Activated T-helper 1 cell treated with anti-CD3 and anti-CD28 coated beads, Interleukin-12 subunit alpha, Interleukin-12 subunit beta, Interleukin-2, Interleukin-4 antibody, amounts not matched to agents 30 ng/mL and 10 ng/mL and 1 ng/mL, durations not matched to agents 14 hours and 24 hours and 36 hours (primary cell): ENCODE results near the gene IRX6. TPM values are rescaled to one million over a fixed set of nuclear protein-coding genes. Genes with fewer than 3 reads are reported as not detected.

Experiments
- DNase-seq: peaks from one replicate; pipeline ENCODE4 v3.0.0; 2021; ENCODE audit warnings: low spot score
- H3K27ac Mint-ChIP-seq: one replicate; pipeline ENCODE4 v1.8.0; 2021; ENCODE audit warnings: mild to moderate bottlenecking, mixed read lengths
- H3K27me3 Mint-ChIP-seq: one replicate; pipeline ENCODE4 v1.8.0; 2022; ENCODE audit warnings: mild to moderate bottlenecking, moderate library complexity, mixed read lengths; ENCODE audit not compliant: insufficient read depth
- H3K36me3 Mint-ChIP-seq: one replicate; pipeline ENCODE4 v1.8.0; 2021; ENCODE audit warnings: low read depth, mixed read lengths
- H3K4me1 Mint-ChIP-seq: one replicate; pipeline ENCODE4 v1.8.0; 2021; ENCODE audit warnings: low read depth, mixed read lengths
- H3K4me3 Mint-ChIP-seq: one replicate; pipeline ENCODE4 v1.8.0; 2021; ENCODE audit warnings: mild to moderate bottlenecking, moderate library complexity, mixed read lengths
- H3K9me3 Mint-ChIP-seq: one replicate; pipeline ENCODE4 v1.8.0; 2021; ENCODE audit warnings: mixed read lengths
- intact Hi-C: fragments of 100-400 bp; cut with micrococcal nuclease; formaldehyde crosslinking; loops from one replicate; pipeline ENCODE4 v1.15.1; 2024
- total RNA-seq: library from RNA; stranded (reverse); gene quantifications from 2 replicates; pipeline ENCODE4 v1.2.3, GENCODE V29; 2022

The IRX6 gene
- total RNA-seq, 1 donor from 2014 or later, result not detected

DNA sequence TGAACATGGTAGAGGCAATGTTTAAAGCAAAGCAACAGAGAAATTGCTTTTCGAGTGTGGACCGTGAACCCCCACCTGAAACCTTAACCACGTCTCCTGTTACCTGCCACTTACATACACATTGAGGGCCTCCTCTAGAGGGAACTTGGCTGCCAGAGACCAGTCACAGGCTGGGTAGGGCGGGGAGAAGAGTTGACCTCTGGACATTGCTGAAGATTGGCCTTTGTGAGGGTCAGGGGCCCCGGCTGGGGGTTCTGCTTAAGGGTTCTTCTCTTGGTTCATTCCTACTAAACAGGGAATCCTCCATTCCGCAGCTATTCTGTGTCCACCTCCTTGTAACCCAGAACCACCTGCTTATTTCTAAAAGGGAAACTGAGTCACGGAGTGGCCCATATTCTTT lies 53.8 kb downstream of the IRX6 start:
- no peak overlapping the region for H3K4me3 Mint-ChIP-seq
- H3K27ac Mint-ChIP-seq, result no peak overlapping the region
- no peak for DNase-seq
- H3K4me1 Mint-ChIP-seq, result no peaks in the 10 kb centered on the region
- H3K9me3 Mint-ChIP-seq, result no peaks in the 10 kb centered on the region
- intact Hi-C loops, result no loop called here
- no peaks in the 10 kb centered on the region for H3K27me3 Mint-ChIP-seq
- no peaks in the 10 kb centered on the region for H3K36me3 Mint-ChIP-seq

DNA sequence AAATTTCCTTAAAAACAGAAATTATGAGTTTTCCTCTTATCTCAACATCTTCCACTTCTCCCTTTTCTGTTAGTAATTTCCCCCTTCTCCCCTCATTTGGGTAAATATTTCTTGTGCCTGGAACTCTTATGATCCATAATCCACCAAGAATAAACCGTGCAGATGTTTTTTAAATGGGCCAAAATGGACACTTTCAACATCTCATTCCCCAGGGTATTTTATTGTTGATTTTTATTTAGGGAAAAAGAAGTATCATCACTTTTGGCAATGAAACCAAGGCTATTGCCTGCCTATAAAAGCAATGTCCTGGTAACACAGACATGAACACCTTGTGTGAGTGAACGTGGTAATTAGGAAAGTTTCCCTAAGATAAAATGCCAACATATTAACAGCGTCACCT lies 54.6 kb downstream of the IRX6 start:
- Mint-ChIP-seq H3K27me3 (no peaks in the 10 kb centered on the region), H3K9me3 (no peaks in the 10 kb centered on the region), H3K36me3 (no peaks in the 10 kb centered on the region), H3K4me1 (no peaks in the 10 kb centered on the region), H3K27ac (no peak overlapping the region), H3K4me3 (no peak overlapping the region)
- intact Hi-C loops, result no loop called here
- DNase-seq, result no peak

DNA sequence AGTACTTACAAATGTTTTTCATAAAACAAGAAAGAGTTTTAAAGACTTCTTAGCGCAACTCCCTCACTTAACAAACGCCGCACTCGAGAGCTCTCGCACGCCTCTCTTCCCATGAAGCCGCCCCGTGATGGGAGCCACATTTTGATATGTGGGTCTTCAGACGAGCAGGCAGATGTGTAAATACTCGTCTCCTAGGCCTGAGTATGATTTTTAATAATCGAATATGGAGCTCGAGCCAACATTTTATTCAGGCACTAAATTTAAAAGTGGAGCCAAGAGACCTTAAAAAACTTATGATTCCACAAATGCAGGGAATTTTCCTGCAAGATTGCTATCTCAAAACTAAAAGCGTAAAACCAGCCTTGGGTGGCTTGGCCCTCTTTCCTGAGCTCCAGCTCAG lies 55.4 kb downstream of the IRX6 start:
- intact Hi-C loops, result no loop called here
- no peaks in the 10 kb centered on the region for H3K36me3 Mint-ChIP-seq

DNA sequence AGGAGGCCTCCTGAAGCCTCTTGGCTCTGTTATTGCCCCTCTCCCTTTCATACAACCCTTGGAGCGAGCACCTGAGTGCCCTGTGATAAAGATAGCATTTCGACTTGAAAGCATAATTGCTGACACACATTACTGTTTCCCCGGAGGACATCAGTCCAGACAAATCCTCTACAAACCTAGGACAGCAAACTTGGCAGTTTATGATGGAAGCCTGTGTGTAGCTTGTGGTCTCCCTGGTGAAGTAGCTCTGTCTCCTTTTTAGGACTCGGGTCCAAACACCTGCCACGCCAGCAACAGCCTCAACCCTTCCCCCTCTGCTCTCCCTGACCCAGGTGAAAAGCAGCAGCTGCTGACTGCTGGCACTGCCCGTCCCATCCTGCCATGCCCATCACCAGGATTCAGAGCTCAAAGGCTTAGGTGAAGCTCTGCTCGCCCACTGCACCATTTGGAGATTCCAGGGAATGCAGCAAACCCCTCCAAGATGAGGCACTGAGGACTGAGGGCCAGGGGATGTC lies 55.9 kb downstream of the IRX6 start:
- Mint-ChIP-seq H3K27ac (no peak overlapping the region), H3K9me3 (no peaks in the 10 kb centered on the region), H3K36me3 (no peaks in the 10 kb centered on the region), H3K27me3 (no peaks in the 10 kb centered on the region), H3K4me3 (no peak overlapping the region), H3K4me1 (no peaks in the 10 kb centered on the region)
- DNase-seq, result no peak
- intact Hi-C loops, result no loop called here

More for the DNA sequence above, 55.4 kb downstream of the IRX6 start:
- Mint-ChIP-seq H3K4me1 (no peaks in the 10 kb centered on the region), H3K27ac (no peak overlapping the region), H3K9me3 (no peaks in the 10 kb centered on the region), H3K27me3 (no peaks in the 10 kb centered on the region), H3K4me3 (no peak overlapping the region)
- DNase-seq, result no peak

Other genes starting within 250 kb of the IRX6 start
- not detected in 2 replicates for gene MMP2, start 155.0 kb downstream of the IRX6 start, total RNA-seq
- 1.5 and 2.2 TPM in 2 replicates for gene LPCAT2, start 184.9 kb downstream of the IRX6 start, total RNA-seq
- gene CAPNS2, start 242.5 kb downstream of the IRX6 start, total RNA-seq, result not detected in 2 replicates